NT2/D1 (cell line): ENCODE data around the gene CNGA1.

ENCODE experiments used
- DNase-seq: peaks from one replicate; pipeline ENCODE4 v3.0.0-alpha.2; 2011; ENCODE audit warnings: low read depth, low spot score
- H3K27me3 ChIP-seq: 2 replicates; pipeline ENCODE4 v1.6.0; 2011; ENCODE audit warnings: mild to moderate bottlenecking; ENCODE audit not compliant: insufficient read length, insufficient read depth
- H3K36me3 ChIP-seq: 2 replicates; pipeline ENCODE4 v1.6.1; 2011; ENCODE audit warnings: mild to moderate bottlenecking, low read length, mixed read lengths; ENCODE audit not compliant: insufficient read depth, insufficient read length
- H3K4me1 ChIP-seq: 2 replicates; pipeline ENCODE4 v1.5.1; 2011; ENCODE audit not compliant: insufficient read depth, insufficient read length
- H3K4me3 ChIP-seq: 2 replicates; pipeline ENCODE4 v1.5.1; 2011; ENCODE audit warnings: low read depth; ENCODE audit not compliant: insufficient read length
- H3K9ac ChIP-seq: 2 replicates; pipeline ENCODE4 v1.6.0; 2011; ENCODE audit warnings: low read depth; ENCODE audit not compliant: insufficient read length
- H3K9me3 ChIP-seq: 2 replicates; pipeline ENCODE4 v1.5.1; 2011; ENCODE audit warnings: mild to moderate bottlenecking, low read length; ENCODE audit not compliant: insufficient read depth
- SUZ12 ChIP-seq: IDR thresholded peaks from 2 replicates; pipeline ENCODE4 v1.6.1; 2011; ENCODE audit not compliant: insufficient read length, insufficient read depth; ENCODE audit errors: extremely low read depth
- YY1 ChIP-seq: IDR thresholded peaks from 2 replicates; pipeline ENCODE4 v1.6.1; 2011; ENCODE audit not compliant: insufficient read length, insufficient read depth
- ZNF274 ChIP-seq: IDR thresholded peaks from 2 replicates; pipeline ENCODE4 v1.6.1; 2011; ENCODE audit warnings: mild to moderate bottlenecking, low read depth, low read length

Gene CNGA1

GRCh38 chr4:48047896-48048295, 31.4 kb upstream of the CNGA1 start:
- no peaks in the 10 kb centered on the region for H3K36me3 ChIP-seq
- H3K4me1 ChIP-seq: no peaks in the 10 kb centered on the region
- no peak overlapping the region for H3K4me3 ChIP-seq
- no peak overlapping the region for H3K9ac ChIP-seq
- no peaks in the 10 kb centered on the region; the same call in 1 of the 2 replicates for H3K9me3 ChIP-seq
- no peak for DNase-seq
- TF ChIP-seq ZNF274 (no peak), SUZ12 (no peak), YY1 (no peak)
- H3K27me3 ChIP-seq: no peaks in the 10 kb centered on the region

GRCh38 chr4:48047421-48047844, 31.0 kb upstream of the CNGA1 start:
- DNase-seq: no peak
- Histone ChIP-seq H3K9ac (no peak overlapping the region), H3K27me3 (no peaks in the 10 kb centered on the region), H3K4me3 (no peak overlapping the region), H3K36me3 (no peaks in the 10 kb centered on the region), H3K4me1 (no peaks in the 10 kb centered on the region), H3K9me3 (no peaks in the 10 kb centered on the region; the same call in 1 of the 2 replicates)
- TF ChIP-seq SUZ12: no peak
- TF ChIP-seq ZNF274: no peak
- no peak for TF ChIP-seq YY1

GRCh38 chr4:48046059-48046458, 29.6 kb upstream of the CNGA1 start:
- TF ChIP-seq ZNF274 (no peak), SUZ12 (no peak), YY1 (no peak)
- Histone ChIP-seq H3K36me3 (no peaks in the 10 kb centered on the region), H3K27me3 (no peaks in the 10 kb centered on the region), H3K9me3 (no peaks in the 10 kb centered on the region), H3K4me1 (no peaks in the 10 kb centered on the region), H3K9ac (no peak overlapping the region), H3K4me3 (no peak overlapping the region)
- DNase-seq: no peak

- Histone ChIP-seq H3K9ac (no peak overlapping the region), H3K4me1 (no peaks in the 10 kb centered on the region), H3K27me3 (no peaks in the 10 kb centered on the region), H3K4me3 (no peak overlapping the region), H3K36me3 (no peaks in the 10 kb centered on the region), H3K9me3 (no peaks in the 10 kb centered on the region)
- no peak for DNase-seq
- TF ChIP-seq YY1 (no peak), SUZ12 (no peak), ZNF274 (no peak)
Measured at GRCh38 chr4:48044298-48044697, 27.8 kb upstream of the CNGA1 start.

GRCh38 chr4:48043504-48043903, 27.0 kb upstream of the CNGA1 start:
- DNase-seq: no peak
- Histone ChIP-seq H3K4me1 (no peaks in the 10 kb centered on the region), H3K9me3 (no peaks in the 10 kb centered on the region), H3K9ac (no peak overlapping the region), H3K36me3 (no peaks in the 10 kb centered on the region), H3K4me3 (no peak overlapping the region), H3K27me3 (no peaks in the 10 kb centered on the region)
- no peak for TF ChIP-seq YY1
- no peak for TF ChIP-seq SUZ12
- no peak for TF ChIP-seq ZNF274

GRCh38 chr4:48042979-48043461, 26.5 kb upstream of the CNGA1 start:
- no peak for DNase-seq
- no peak for TF ChIP-seq YY1
- TF ChIP-seq ZNF274: no peak
- TF ChIP-seq SUZ12: no peak
- Histone ChIP-seq H3K4me3 (no peak overlapping the region), H3K9ac (no peak overlapping the region), H3K27me3 (no peaks in the 10 kb centered on the region), H3K36me3 (no peaks in the 10 kb centered on the region), H3K9me3 (no peaks in the 10 kb centered on the region), H3K4me1 (no peaks in the 10 kb centered on the region)

- Histone ChIP-seq H3K9me3 (no peaks in the 10 kb centered on the region), H3K27me3 (no peaks in the 10 kb centered on the region), H3K9ac (no peak overlapping the region), H3K4me1 (no peaks in the 10 kb centered on the region), H3K4me3 (no peak overlapping the region), H3K36me3 (no peaks in the 10 kb centered on the region)
- DNase-seq: no peak
- TF ChIP-seq YY1: no peak
- no peak for TF ChIP-seq ZNF274
- TF ChIP-seq SUZ12: no peak
Measured at GRCh38 chr4:48041535-48042137, 25.2 kb upstream of the CNGA1 start.
